Activated CD8-positive, alpha-beta memory T cell treated with anti-CD3 and anti-CD28 coated beads for 36 hours (primary cell): Measurements from ENCODE around the gene PRKRA. TPM values are rescaled to one million over a fixed set of nuclear protein-coding genes. Genes with fewer than 3 reads are reported as not detected.
"Not testable (repeated sequence)": the region's sequence is repeated elsewhere in the genome, so short reads cannot be mapped to it uniquely, and the experiment has no call there.

Experiments
- CTCF ChIA-PET: fragments of 350-600 bp; sonication (Branson Sonifier 250); formaldehyde crosslinking; loops from one replicate; lab custom pipeline; 2021; ENCODE audit warnings: antibody characterized with exemption; lab: Charles Lee
- POLR2A ChIA-PET: fragments of 350-600 bp; sonication (Branson Sonifier 250); formaldehyde crosslinking; loops from one replicate; lab custom pipeline; 2021; ENCODE audit warnings: antibody characterized with exemption; lab: Charles Lee
- total RNA-seq, 2 experiments: library from RNA; stranded (reverse); gene quantifications; one replicate each; pipeline ENCODE4 v1.2.3, GENCODE V29; 2021

PRKRA gene
- total RNA-seq, 2 experiments from 2014 or later: 49.8 to 52.6 TPM

GRCh38 chr2:178473931-178474330 is 23.0 kb upstream of the PRKRA start:
- CTCF ChIA-PET: interaction anchor here (1.4 kb wide), 1 partner anchor 48 kb away, joined by 3 read pairs; no protein-coding TSS in a partner anchor
- POLR2A ChIA-PET: interaction anchor here (0.7 kb wide), 1 partner anchor 33 kb away, joined by 3 read pairs; no protein-coding TSS in a partner anchor

- POLR2A ChIA-PET: no interaction called here
Measured at GRCh38 chr2:178473373-178473772, 22.4 kb upstream of the PRKRA start.

GRCh38 chr2:178471313-178471712 is 20.3 kb upstream of the PRKRA start:
- POLR2A ChIA-PET, CTCF ChIA-PET: not testable (repeated sequence)

More at GRCh38 chr2:178473373-178473772, 22.4 kb upstream of the PRKRA start:
- CTCF ChIA-PET: no interaction called here

GRCh38 chr2:178469219-178469849 is 18.4 kb upstream of the PRKRA start:
- ChIA-PET CTCF (no interaction called here), POLR2A (no interaction called here)

GRCh38 chr2:178457390-178457886 is 6.5 kb upstream of the PRKRA start:
- ChIA-PET CTCF (no interaction called here), POLR2A (no interaction called here)

GRCh38 chr2:178455947-178456346 is 5.0 kb upstream of the PRKRA start:
- ChIA-PET POLR2A (no interaction called here), CTCF (no interaction called here)

- ChIA-PET CTCF (no interaction called here), POLR2A (no interaction called here)
Measured at GRCh38 chr2:178452870-178453269, 1.9 kb upstream of the PRKRA start.

GRCh38 chr2:178452334-178452733 is 1.4 kb upstream of the PRKRA start:
- CTCF ChIA-PET: no interaction called here
- POLR2A ChIA-PET: no interaction called here

GRCh38 chr2:178450524-178450773 is 526 bp downstream of the PRKRA start:
- POLR2A ChIA-PET: interaction anchor here (1.0 to 1.3 kb wide), 5 partner anchors 35 to 1186 kb away, joined by 3 to 7 read pairs (median 5); partner anchors contain the start of gene NFE2L2
- CTCF ChIA-PET: interaction anchor here (1.0 to 2.6 kb wide), 3 partner anchors 36 to 80 kb away, joined by 3 to 9 read pairs (median 7); no protein-coding TSS in a partner anchor

- POLR2A ChIA-PET: interaction anchor here (0.9 to 1.3 kb wide), 4 partner anchors 11 to 80 kb away, joined by 3 to 6 read pairs (median 4); no protein-coding TSS in a partner anchor
- CTCF ChIA-PET: interaction anchor here (1.3 to 2.6 kb wide), 3 partner anchors 35 to 73 kb away, joined by 3 to 9 read pairs (median 7); no protein-coding TSS in a partner anchor
Measured at GRCh38 chr2:178449700-178450523, 1.1 kb downstream of the PRKRA start.

- ChIA-PET POLR2A (interaction anchor here (0.9 to 1.1 kb wide), 3 partner anchors 10 to 36 kb away, joined by 3 to 4 read pairs (median 3); no protein-coding TSS in a partner anchor), CTCF (interaction anchor here (1.5 to 2.6 kb wide), 2 partner anchors 34 to 35 kb away, joined by 3 to 9 read pairs; no protein-coding TSS in a partner anchor)
Measured at GRCh38 chr2:178448968-178449661, 1.9 kb downstream of the PRKRA start.

GRCh38 chr2:178441426-178441825 is 9.5 kb downstream of the PRKRA start:
- CTCF ChIA-PET: interaction anchor here (1.8 kb wide), 1 partner anchor 27 kb away, joined by 6 read pairs; no protein-coding TSS in a partner anchor
- POLR2A ChIA-PET: no interaction called here

- ChIA-PET POLR2A (no interaction called here), CTCF (no interaction called here)
Measured at GRCh38 chr2:178436662-178437061, 14.3 kb downstream of the PRKRA start.

GRCh38 chr2:178429336-178429735 is 21.6 kb downstream of the PRKRA start:
- POLR2A ChIA-PET: no interaction called here

GRCh38 chr2:178428396-178428806 is 22.6 kb downstream of the PRKRA start:
- ChIA-PET CTCF (no interaction called here), POLR2A (no interaction called here)

More at GRCh38 chr2:178429336-178429735, 21.6 kb downstream of the PRKRA start:
- CTCF ChIA-PET: no interaction called here

- ChIA-PET POLR2A (no interaction called here), CTCF (no interaction called here)
Measured at GRCh38 chr2:178427458-178427857, 23.5 kb downstream of the PRKRA start.

- ChIA-PET CTCF (no interaction called here), POLR2A (no interaction called here)
Measured at GRCh38 chr2:178426388-178426787, 24.6 kb downstream of the PRKRA start.

GRCh38 chr2:178425255-178425827 is 25.6 kb downstream of the PRKRA start:
- POLR2A ChIA-PET: no interaction called here

GRCh38 chr2:178423746-178424145 is 27.2 kb downstream of the PRKRA start:
- POLR2A ChIA-PET, CTCF ChIA-PET: not testable (repeated sequence)

More at GRCh38 chr2:178425255-178425827, 25.6 kb downstream of the PRKRA start:
- CTCF ChIA-PET: interaction anchor here (0.7 kb wide), 1 partner anchor 128 kb away, joined by 3 read pairs; no protein-coding TSS in a partner anchor
